Smooth muscle cell (in vitro differentiated cells): Measurements from ENCODE around the gene FAIM2. TPM values are rescaled to one million over a fixed set of nuclear protein-coding genes. Genes with fewer than 3 reads are reported as not detected.

Experiments used
- DNase-seq: peaks from one replicate; lab custom pipeline; 2025; ENCODE audit not compliant: unreplicated experiment; lab: John Stamatoyannopoulos, UW
- H2AFZ ChIP-seq: fragments of 200-600 bp; sonication (generic); 2 replicates; pipeline ENCODE4 v1.6.0; 2016; ENCODE audit warnings: antibody characterized with exemption, low read depth, mild to moderate bottlenecking
- H3F3A ChIP-seq: fragments of 200-600 bp; sonication (generic); 2 replicates; pipeline ENCODE4 v1.6.0; 2017; ENCODE audit warnings: antibody characterized with exemption, low read depth
- H3K27ac ChIP-seq: fragments of 200-600 bp; sonication (generic); 2 replicates; pipeline ENCODE4 v1.5.1; 2016; ENCODE audit warnings: low read depth, mild to moderate bottlenecking
- H3K27me3 ChIP-seq: fragments of 200-600 bp; sonication (generic); 2 replicates; pipeline ENCODE4 v1.6.1; 2016; ENCODE audit warnings: low read depth, mild to moderate bottlenecking
- H3K36me3 ChIP-seq: fragments of 200-600 bp; sonication (generic); 2 replicates; pipeline ENCODE4 v1.5.1; 2016; ENCODE audit warnings: low read depth
- H3K4me1 ChIP-seq: fragments of 200-600 bp; sonication (generic); 2 replicates; pipeline ENCODE4 v1.5.1; 2016; ENCODE audit warnings: low read depth
- H3K4me2 ChIP-seq: fragments of 200-600 bp; sonication (generic); 2 replicates; pipeline ENCODE4 v1.6.0; 2016; ENCODE audit warnings: mild to moderate bottlenecking
- H3K4me3 ChIP-seq: fragments of 200-600 bp; sonication (generic); 2 replicates; pipeline ENCODE4 v1.5.1; 2016; ENCODE audit warnings: mild to moderate bottlenecking
- H3K79me2 ChIP-seq: fragments of 200-600 bp; sonication (generic); 2 replicates; pipeline ENCODE4 v1.6.0; 2016; ENCODE audit warnings: low read depth, mild to moderate bottlenecking
- H3K9ac ChIP-seq: fragments of 200-600 bp; sonication (generic); 2 replicates; pipeline ENCODE4 v1.6.0; 2016; ENCODE audit warnings: low read depth
- H3K9me3 ChIP-seq: fragments of 200-600 bp; sonication (generic); replicated peaks from 2 replicates; pipeline ENCODE4 v1.5.1; 2016; ENCODE audit warnings: low read depth
- H4K20me1 ChIP-seq: fragments of 200-600 bp; sonication (generic); 2 replicates; pipeline ENCODE4 v1.6.0; 2016; ENCODE audit warnings: low read depth
- WGBS: methylation state at CpG from one replicate; pipeline ENCODE4 v1.1.7; 2016; ENCODE audit warnings: low lambda C conversion rate; 5-methylcytosine and 5-hydroxymethylcytosine counted together
- polyA plus RNA-seq: library from polyadenylated mRNA; unstranded; fragments of >200 nt; fragmentation: Nextera tagmentation; extraction: Ambion mirVana; gene quantifications from 2 replicates; pipeline ENCODE4 v1.2.1, GENCODE V29; 2016
- total RNA-seq: library from RNA; depleted of rRNA; stranded (reverse); fragments of >200 nt; gene quantifications from 2 replicates; pipeline ENCODE4 v1.2.3, GENCODE V29; 2014
- TF ChIP-seq, protein P1 (sequence below): fragments of 200-600 bp; sonication (generic); IDR thresholded peaks from 2 replicates; pipeline ENCODE4 v1.5.1; 2017; ENCODE audit warnings: borderline replicate concordance, mild to moderate bottlenecking, antibody characterized with exemption; ENCODE audit not compliant: insufficient read depth, poor library complexity, severe bottlenecking

The FAIM2 gene
- total and polyA plus RNA-seq, 2 experiments from 2014 or later: 0.67 to 1.2 TPM

DNA sequence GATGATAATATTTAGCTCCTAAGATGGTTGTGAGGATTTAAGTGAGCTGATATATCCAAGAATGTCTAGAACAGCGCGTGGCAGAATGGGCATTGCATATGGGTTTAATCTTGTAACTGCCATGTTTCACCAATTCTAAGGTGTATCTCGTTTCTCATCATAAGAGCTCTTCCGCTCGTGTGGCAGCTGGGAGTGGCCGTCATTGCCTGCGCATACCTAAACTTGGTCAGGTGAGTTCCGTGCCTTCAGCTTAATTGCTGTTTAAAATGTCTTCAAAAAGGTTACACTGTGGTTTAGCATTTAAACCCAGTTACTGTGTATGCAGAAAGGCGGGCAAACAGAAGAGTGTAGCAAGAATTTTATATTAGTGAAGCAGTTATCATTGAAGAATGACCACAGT is 42.4 kb upstream of the FAIM2 start:
- no peaks in the 10 kb centered on the region for H3K9me3 ChIP-seq
- peaks cover 4% of the 10 kb centered on the region for H3K4me1 ChIP-seq
- TF ChIP-seq, protein P1, sequence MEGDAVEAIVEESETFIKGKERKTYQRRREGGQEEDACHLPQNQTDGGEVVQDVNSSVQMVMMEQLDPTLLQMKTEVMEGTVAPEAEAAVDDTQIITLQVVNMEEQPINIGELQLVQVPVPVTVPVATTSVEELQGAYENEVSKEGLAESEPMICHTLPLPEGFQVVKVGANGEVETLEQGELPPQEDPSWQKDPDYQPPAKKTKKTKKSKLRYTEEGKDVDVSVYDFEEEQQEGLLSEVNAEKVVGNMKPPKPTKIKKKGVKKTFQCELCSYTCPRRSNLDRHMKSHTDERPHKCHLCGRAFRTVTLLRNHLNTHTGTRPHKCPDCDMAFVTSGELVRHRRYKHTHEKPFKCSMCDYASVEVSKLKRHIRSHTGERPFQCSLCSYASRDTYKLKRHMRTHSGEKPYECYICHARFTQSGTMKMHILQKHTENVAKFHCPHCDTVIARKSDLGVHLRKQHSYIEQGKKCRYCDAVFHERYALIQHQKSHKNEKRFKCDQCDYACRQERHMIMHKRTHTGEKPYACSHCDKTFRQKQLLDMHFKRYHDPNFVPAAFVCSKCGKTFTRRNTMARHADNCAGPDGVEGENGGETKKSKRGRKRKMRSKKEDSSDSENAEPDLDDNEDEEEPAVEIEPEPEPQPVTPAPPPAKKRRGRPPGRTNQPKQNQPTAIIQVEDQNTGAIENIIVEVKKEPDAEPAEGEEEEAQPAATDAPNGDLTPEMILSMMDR: no peak
- H2AFZ ChIP-seq: peak overlapping the region; percentile 96
- H3K4me2 ChIP-seq: no peak overlapping the region
- H3F3A ChIP-seq: no peaks in the 10 kb centered on the region
- no peak overlapping the region for H3K27ac ChIP-seq
- no peak overlapping the region for H3K4me3 ChIP-seq
- H3K9ac ChIP-seq: no peak overlapping the region
- no peaks in the 10 kb centered on the region for H3K27me3 ChIP-seq
- no peaks in the 10 kb centered on the region for H4K20me1 ChIP-seq
- H3K36me3 ChIP-seq: no peaks in the 10 kb centered on the region
- no peaks in the 10 kb centered on the region for H3K79me2 ChIP-seq
- 67% methylated on average over 9 of the region's 9 CpGs for WGBS
- no peak for DNase-seq

DNA sequence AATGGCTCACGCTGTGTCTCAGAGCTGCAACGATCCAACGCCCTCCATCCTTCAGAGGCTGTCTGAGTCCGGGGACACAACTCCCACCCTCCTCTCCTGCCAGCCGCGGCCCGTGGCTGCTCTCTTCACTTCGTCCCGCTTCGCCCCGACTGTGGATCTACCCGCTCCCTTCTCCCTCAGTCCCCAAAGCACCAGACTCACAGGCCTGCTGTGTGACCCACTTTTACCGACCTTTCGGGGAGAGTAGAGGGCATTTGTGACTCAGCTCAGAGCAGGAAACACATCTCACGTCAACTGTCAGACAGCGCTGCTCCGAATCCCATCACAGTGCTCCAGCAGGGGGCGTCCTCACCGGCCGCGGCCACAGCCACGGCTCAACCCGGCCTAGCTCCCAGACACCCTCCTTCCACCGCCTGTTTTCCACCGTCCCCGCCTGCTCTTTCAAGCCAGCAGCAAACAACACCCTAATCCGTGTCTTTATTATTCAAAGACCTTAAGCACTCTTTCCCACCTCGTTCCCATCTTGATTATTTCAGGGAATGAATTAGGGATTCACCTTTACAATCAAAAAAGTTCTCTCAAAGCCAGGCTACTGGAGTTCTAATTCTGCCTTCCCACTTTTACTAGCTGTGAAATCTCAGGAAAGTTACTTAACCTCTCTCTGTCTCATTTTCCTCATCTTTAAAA is 41.8 kb upstream of the FAIM2 start:
- peak overlapping the region; percentile 96 for H2AFZ ChIP-seq
- no peak overlapping the region for H3K9ac ChIP-seq
- no peaks in the 10 kb centered on the region for H3F3A ChIP-seq
- H3K4me3 ChIP-seq: peak overlapping the region; percentile 44
- H3K4me2 ChIP-seq: peak overlapping the region; percentile 85
- H3K27me3 ChIP-seq: no peaks in the 10 kb centered on the region
- no peak overlapping the region for H3K27ac ChIP-seq
- TF ChIP-seq, protein P1: peak; percentile 77
- DNase-seq: peak; percentile 67
- no peaks in the 10 kb centered on the region for H3K36me3 ChIP-seq
- WGBS: 10% methylated on average over 27 of the region's 28 CpGs
- no peaks in the 10 kb centered on the region for H3K9me3 ChIP-seq
- no peaks in the 10 kb centered on the region for H4K20me1 ChIP-seq
- H3K4me1 ChIP-seq: peaks cover 4% of the 10 kb centered on the region
- H3K79me2 ChIP-seq: no peaks in the 10 kb centered on the region

DNA sequence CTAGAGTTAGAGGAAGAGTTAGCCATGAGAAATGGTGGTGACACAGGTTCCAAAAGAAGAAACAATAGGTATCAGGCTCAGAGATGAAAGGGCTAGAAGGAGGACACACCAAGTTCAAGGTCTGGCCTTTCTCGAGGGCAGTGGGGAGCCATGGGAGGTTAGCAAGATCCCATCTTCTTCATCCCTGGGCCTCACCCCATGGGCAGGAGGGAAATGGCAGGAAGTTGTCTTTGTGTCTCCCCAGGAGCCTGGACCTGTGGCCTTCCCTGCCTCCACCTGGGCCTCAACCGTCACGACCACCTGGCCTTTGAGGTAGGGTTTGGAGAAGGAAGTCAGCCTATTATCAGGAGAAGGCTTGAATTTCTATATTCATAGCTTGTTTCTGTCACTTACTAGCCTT is 41.0 kb upstream of the FAIM2 start:
- DNase-seq: no peak
- no peaks in the 10 kb centered on the region for H3K9me3 ChIP-seq
- H3K27me3 ChIP-seq: no peaks in the 10 kb centered on the region
- no peak overlapping the region for H3K9ac ChIP-seq
- no peaks in the 10 kb centered on the region for H3F3A ChIP-seq
- no peaks in the 10 kb centered on the region for H3K36me3 ChIP-seq
- no peak overlapping the region for H2AFZ ChIP-seq
- H3K79me2 ChIP-seq: no peaks in the 10 kb centered on the region
- no peak overlapping the region for H3K4me3 ChIP-seq
- H4K20me1 ChIP-seq: no peaks in the 10 kb centered on the region
- H3K27ac ChIP-seq: no peak overlapping the region
- 91% methylated on average over 3 of the region's 3 CpGs for WGBS
- TF ChIP-seq, protein P1: no peak
- H3K4me1 ChIP-seq: peaks cover 4% of the 10 kb centered on the region
- H3K4me2 ChIP-seq: peak overlapping the region; percentile 85

DNA sequence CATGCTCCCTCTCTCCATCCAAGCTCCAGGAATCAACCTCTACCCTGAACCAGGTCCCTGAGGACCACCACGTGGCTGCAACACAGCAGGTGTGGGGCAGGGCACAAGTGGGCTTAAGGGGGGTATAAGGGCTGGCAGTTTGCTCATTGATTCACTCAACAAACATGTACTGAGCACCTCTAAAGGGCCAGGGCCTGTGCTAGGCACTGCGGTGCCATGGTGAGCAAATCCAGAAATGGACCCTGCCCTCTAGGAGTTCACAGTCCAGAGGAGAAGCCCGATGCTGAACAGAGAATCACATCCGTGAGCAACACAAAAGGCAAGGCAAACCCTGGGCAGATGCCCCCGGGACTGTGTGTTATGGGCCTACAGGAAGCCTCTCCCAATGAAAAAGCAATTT is 40.3 kb upstream of the FAIM2 start:
- 94% methylated on average over 5 of the region's 5 CpGs for WGBS
- H3K36me3 ChIP-seq: no peaks in the 10 kb centered on the region
- H3K4me3 ChIP-seq: no peak overlapping the region
- no peaks in the 10 kb centered on the region for H4K20me1 ChIP-seq
- H3K9me3 ChIP-seq: no peaks in the 10 kb centered on the region
- H3K27me3 ChIP-seq: no peaks in the 10 kb centered on the region
- H3K9ac ChIP-seq: no peak overlapping the region
- H3K4me1 ChIP-seq: peaks cover 4% of the 10 kb centered on the region
- H3K79me2 ChIP-seq: no peaks in the 10 kb centered on the region
- no peak for DNase-seq
- no peak overlapping the region for H3K27ac ChIP-seq
- H3F3A ChIP-seq: no peaks in the 10 kb centered on the region
- TF ChIP-seq, protein P1: no peak
- H3K4me2 ChIP-seq: no peak overlapping the region
- no peak overlapping the region for H2AFZ ChIP-seq
